Measurements from ENCODE around the gene EMP2. TPM values are rescaled to one million over a fixed set of nuclear protein-coding genes. Genes with fewer than 3 reads are reported as not detected.

EMP2 gene
- total and polyA plus RNA-seq, 10 donors, result 2.8 to 37.2 (median 19.5) TPM

- DNase-seq, result no peak
Observed at GRCh38 chr16:10577305-10578202, 2.8 kb downstream of the EMP2 start.

DNA sequence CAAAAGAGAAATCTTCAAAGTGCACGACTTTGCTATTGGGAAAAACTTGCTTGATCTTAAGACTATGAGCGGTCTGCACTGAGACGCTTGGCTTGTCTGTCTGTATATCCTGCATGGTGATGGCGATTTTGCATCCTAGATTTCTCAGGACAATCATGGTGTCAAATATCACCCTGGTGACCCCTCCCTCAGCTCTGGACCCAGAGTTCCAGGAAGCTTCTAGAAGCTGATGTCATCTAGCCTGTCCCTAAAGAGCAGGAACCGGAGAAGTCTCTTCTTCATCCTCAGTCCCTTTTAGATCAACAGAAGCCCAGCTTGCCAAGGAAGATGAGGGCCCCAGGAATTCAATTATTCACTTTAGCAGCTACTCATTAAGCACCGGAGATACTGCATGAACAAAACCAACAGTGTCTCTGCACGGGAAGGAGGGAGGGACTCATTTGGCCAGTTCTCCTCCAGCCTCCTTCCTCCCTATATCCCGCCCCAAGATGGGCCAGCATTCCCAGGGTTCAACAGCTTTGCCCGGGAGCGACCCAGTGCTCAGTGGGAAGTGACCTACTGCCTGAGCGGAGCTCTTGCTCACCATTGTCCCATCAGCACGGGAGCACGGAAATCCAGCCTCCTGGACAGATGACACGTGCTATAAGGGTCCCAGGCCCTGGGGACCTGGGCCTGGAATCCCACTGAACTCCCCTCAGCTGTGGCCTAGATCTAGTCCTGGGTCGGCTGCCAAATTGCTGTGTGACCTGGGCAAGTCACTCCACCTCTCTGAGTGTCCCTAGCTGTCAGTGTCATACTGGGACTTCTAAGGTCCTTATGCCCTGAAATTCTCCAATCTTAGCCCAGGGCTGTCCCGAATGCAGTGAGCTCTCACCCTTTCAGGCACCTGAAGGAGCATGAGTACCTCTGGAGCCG lies 3.8 kb downstream of the EMP2 start:
- TF ChIP-seq, protein P1, sequence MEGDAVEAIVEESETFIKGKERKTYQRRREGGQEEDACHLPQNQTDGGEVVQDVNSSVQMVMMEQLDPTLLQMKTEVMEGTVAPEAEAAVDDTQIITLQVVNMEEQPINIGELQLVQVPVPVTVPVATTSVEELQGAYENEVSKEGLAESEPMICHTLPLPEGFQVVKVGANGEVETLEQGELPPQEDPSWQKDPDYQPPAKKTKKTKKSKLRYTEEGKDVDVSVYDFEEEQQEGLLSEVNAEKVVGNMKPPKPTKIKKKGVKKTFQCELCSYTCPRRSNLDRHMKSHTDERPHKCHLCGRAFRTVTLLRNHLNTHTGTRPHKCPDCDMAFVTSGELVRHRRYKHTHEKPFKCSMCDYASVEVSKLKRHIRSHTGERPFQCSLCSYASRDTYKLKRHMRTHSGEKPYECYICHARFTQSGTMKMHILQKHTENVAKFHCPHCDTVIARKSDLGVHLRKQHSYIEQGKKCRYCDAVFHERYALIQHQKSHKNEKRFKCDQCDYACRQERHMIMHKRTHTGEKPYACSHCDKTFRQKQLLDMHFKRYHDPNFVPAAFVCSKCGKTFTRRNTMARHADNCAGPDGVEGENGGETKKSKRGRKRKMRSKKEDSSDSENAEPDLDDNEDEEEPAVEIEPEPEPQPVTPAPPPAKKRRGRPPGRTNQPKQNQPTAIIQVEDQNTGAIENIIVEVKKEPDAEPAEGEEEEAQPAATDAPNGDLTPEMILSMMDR (IDR thresholded peaks at IDR 0.05 in 8 of 11, conservative IDR thresholded peaks at IDR 0.05 in 3 of 11), result no peak
- TF ChIP-seq POLR2AphosphoS5 (IDR thresholded peaks at IDR 0.05) (no peak), POLR2A (IDR thresholded peaks at IDR 0.05) (no peak)
- no peak for DNase-seq
- peaks cover 5 to 53% (median 34%) of the 10 kb centered on the region in 6 donors for H3K4me1 ChIP-seq
- H3K27me3 ChIP-seq (replicated peaks in 1 of 7), result peaks cover 0 to 40% (median 11%) of the 10 kb centered on the region in 7 donors
- WGBS, 5 donors, result 75 to 84% (median 79%) methylated on average over 10 to 17 of the region's 17 CpGs
- no peak overlapping the region for H3K4me3 ChIP-seq
- no peaks in the 10 kb centered on the region for H3K9me3 ChIP-seq
- intact Hi-C loops (cut with DNase I; ENCODE audit: low total_unique reads), result no loop called here
- peak overlapping the region in 5 of 8 donors; percentile 8 to 38 (median 24) for H3K27ac ChIP-seq
- H3K36me3 ChIP-seq, result no peaks in the 10 kb centered on the region

More at GRCh38 chr16:10577305-10578202, 2.8 kb downstream of the EMP2 start:
- WGBS, 5 donors, result 48 to 72% (median 62%) methylated on average over 16 to 17 of the region's 17 CpGs
- Histone ChIP-seq H3K4me3 (peak overlapping the region in 1 of 8 donors; percentile 77), H3K4me1 (peaks cover 5 to 53% (median 34%) of the 10 kb centered on the region in 6 donors), H3K27me3 (replicated peaks in 1 of 7) (peaks cover 0 to 40% (median 11%) of the 10 kb centered on the region in 7 donors), H3K27ac (peak overlapping the region in 5 of 8 donors; percentile 13 to 53 (median 37)), H3K9me3 (no peaks in the 10 kb centered on the region), H3K36me3 (no peaks in the 10 kb centered on the region)
- TF ChIP-seq, protein P1 (IDR thresholded peaks at IDR 0.05 in 8 of 11, conservative IDR thresholded peaks at IDR 0.05 in 3 of 11), result no peak
- TF ChIP-seq POLR2A (IDR thresholded peaks at IDR 0.05) (no peak), POLR2AphosphoS5 (IDR thresholded peaks at IDR 0.05) (no peak)
- intact Hi-C loops (cut with DNase I; ENCODE audit: low total_unique reads), result no loop called here

- no peak overlapping the region for H3K4me3 ChIP-seq
- 39 to 69% (median 50%) methylated on average over 4 of the region's 4 CpGs for WGBS, 5 donors
- peak overlapping the region in 1 of 8 donors; percentile 11 for H3K27ac ChIP-seq
- no peak for TF ChIP-seq POLR2A (IDR thresholded peaks at IDR 0.05)
- TF ChIP-seq, protein P1 (IDR thresholded peaks at IDR 0.05 in 8 of 11, conservative IDR thresholded peaks at IDR 0.05 in 3 of 11), result no peak
- TF ChIP-seq POLR2AphosphoS5 (IDR thresholded peaks at IDR 0.05), result no peak
- peaks cover 0 to 30% (median 11%) of the 10 kb centered on the region in 7 donors for H3K27me3 ChIP-seq (replicated peaks in 1 of 7)
- intact Hi-C loops (cut with DNase I; ENCODE audit: low total_unique reads), result no loop called here
- no peak for DNase-seq
- no peaks in the 10 kb centered on the region for H3K36me3 ChIP-seq
- H3K9me3 ChIP-seq, result no peaks in the 10 kb centered on the region
- peaks cover 5 to 44% (median 31%) of the 10 kb centered on the region in 6 donors for H3K4me1 ChIP-seq
Observed at GRCh38 chr16:10575506-10576130, 4.8 kb downstream of the EMP2 start.

Measured in spleen (tissue), 11 donors.